H1 (cell line): ENCODE results near the gene NR4A1. TPM values are rescaled to one million over a fixed set of nuclear protein-coding genes. Genes with fewer than 3 reads are reported as not detected.
A peak's percentile ranks its signal among the peaks of the same experiment; 100 is the strongest.

Experiments
- CTCF ChIA-PET: fragments of 300-600 bp; sonication (Branson Sonifier 250); formaldehyde crosslinking; loops from one replicate; lab custom pipeline; 2021; ENCODE audit not compliant: partially characterized antibody; lab: Charles Lee
- POLR2A ChIA-PET: fragments of 300-600 bp; sonication (Branson Sonifier 250); formaldehyde crosslinking; loops from one replicate; lab custom pipeline; 2021; ENCODE audit warnings: inconsistent platforms; ENCODE audit not compliant: partially characterized antibody; lab: Charles Lee
- DNase-seq, 2 experiments: peaks; one replicate each; pipeline versions ENCODE4 v3.0.0 to v3.0.0-alpha.2; 2010 to 2022; ENCODE audit warnings: low spot score in 2 of 2, low read depth in 1 of 2, mixed read lengths in 1 of 2
- FAIRE-seq: peaks from 2 replicates; lab custom pipeline; 2011; peaks lifted over from hg19 to GRCh38; lab: Jason Lieb, UNC
- H2AFZ ChIP-seq: 2 replicates; pipeline ENCODE4 v1.8.1; 2012; ENCODE audit warnings: low read length, inconsistent platforms
- H2AK5ac ChIP-seq: 2 replicates; pipeline ENCODE4 v1.6.1; 2013; ENCODE audit warnings: low read depth, low read length
- H2BK120ac ChIP-seq: replicated peaks from 2 replicates; pipeline ENCODE3; 2013; ENCODE audit warnings: low read depth, low read length, inconsistent platforms
- H2BK12ac ChIP-seq: 2 replicates; pipeline ENCODE4 v1.6.1; 2013; ENCODE audit warnings: low read depth, low read length
- H2BK15ac ChIP-seq: 2 replicates; pipeline ENCODE4 v1.6.1; 2013; ENCODE audit warnings: low read length
- H2BK20ac ChIP-seq: 2 replicates; pipeline ENCODE4 v1.6.1; 2013; ENCODE audit warnings: low read length
- H2BK5ac ChIP-seq: 2 replicates; pipeline ENCODE4 v1.6.1; 2013; ENCODE audit warnings: low read depth, low read length
- H3K14ac ChIP-seq: 2 replicates; pipeline ENCODE4 v1.6.1; 2013; ENCODE audit warnings: inconsistent platforms; ENCODE audit not compliant: insufficient read length
- H3K18ac ChIP-seq: 2 replicates; pipeline ENCODE4 v1.6.1; 2013; ENCODE audit warnings: low read length; ENCODE audit errors: extremely low read depth
- H3K23ac ChIP-seq: 2 replicates; pipeline ENCODE4 v1.6.1; 2013; ENCODE audit warnings: inconsistent platforms; ENCODE audit not compliant: insufficient read length
- H3K23me2 ChIP-seq: 2 replicates; pipeline ENCODE4 v1.6.1; 2013; ENCODE audit warnings: low read depth, low read length
- H3K27ac ChIP-seq: 2 replicates; pipeline ENCODE4 v1.6.1; 2011; ENCODE audit warnings: low read depth, low read length, inconsistent platforms
- H3K27me3 ChIP-seq, 4 experiments: replicated peaks in 1 of 4; 1 replicate in 1 of 4; 2 replicates in 3 of 4; pipeline versions ENCODE4 v1.6.1 to v1.8.1; 2011 to 2013; ENCODE audit warnings: low read length in 3 of 4, mild to moderate bottlenecking in 3 of 4, inconsistent platforms in 2 of 4, mixed read lengths in 2 of 4, moderate library complexity in 1 of 4; ENCODE audit not compliant: control insufficient read depth in 3 of 4, insufficient read depth in 3 of 4; ENCODE audit errors: extremely low read depth in 1 of 4
- H3K36me3 ChIP-seq, 4 experiments: 2 replicates each; pipeline versions ENCODE4 v1.6.1 to v1.8.1; 2011 to 2013; ENCODE audit warnings: mild to moderate bottlenecking in 4 of 4, low read length in 3 of 4, moderate library complexity in 2 of 4, control low read depth in 1 of 4, inconsistent platforms in 1 of 4; ENCODE audit not compliant: insufficient read depth in 4 of 4, control insufficient read depth in 2 of 4
- H3K4ac ChIP-seq: replicated peaks from 2 replicates; pipeline ENCODE3; 2013; ENCODE audit warnings: low read length, low read depth, mixed read lengths, inconsistent platforms; ENCODE audit not compliant: insufficient read length
- H3K4me1 ChIP-seq, 4 experiments: replicated peaks in 1 of 4; 1 replicate in 1 of 4; 2 replicates in 3 of 4; pipeline versions ENCODE4 v1.6.1 to v1.8.1; 2011 to 2013; ENCODE audit warnings: low read length in 3 of 4, inconsistent platforms in 2 of 4, mixed read lengths in 1 of 4; ENCODE audit not compliant: insufficient read depth in 4 of 4, control insufficient read depth in 3 of 4
- H3K4me2 ChIP-seq, 2 experiments: 2 replicates each; pipeline versions ENCODE4 v1.6.1 to v1.8.1; 2011 to 2013; ENCODE audit warnings: low read depth in 2 of 2, low read length in 2 of 2, control low read depth in 1 of 2, inconsistent platforms in 1 of 2, mild to moderate bottlenecking in 1 of 2; ENCODE audit not compliant: insufficient read depth in 1 of 2
- H3K4me3 ChIP-seq, 4 experiments: fragments of 200-600, 300-600 bp in 1 of 4; sonication (generic), shearing (Covaris generic), sonication (Bioruptor Twin) in 1 of 4; 2 replicates each; pipeline versions ENCODE4 v1.5.1 to v1.8.1; 2011 to 2016; ENCODE audit warnings: low read length in 4 of 4, low read depth in 3 of 4, control low read depth in 2 of 4, inconsistent platforms in 2 of 4, mild to moderate bottlenecking in 2 of 4, mixed read lengths in 1 of 4, moderate library complexity in 1 of 4; ENCODE audit not compliant: insufficient read depth in 2 of 4; ENCODE audit errors: extremely low read depth in 1 of 4
- H3K56ac ChIP-seq: replicated peaks from 2 replicates; pipeline ENCODE3; 2013; ENCODE audit warnings: low read depth, mild to moderate bottlenecking, mixed read lengths, low read length, inconsistent platforms; ENCODE audit not compliant: insufficient read length
- H3K79me1 ChIP-seq: 2 replicates; pipeline ENCODE4 v1.6.1; 2013; ENCODE audit warnings: low read depth, low read length, control low read depth
- H3K79me2 ChIP-seq, 2 experiments: 2 replicates each; pipeline versions ENCODE4 v1.6.1 to v1.8.1; 2012 to 2013; ENCODE audit warnings: low read length in 2 of 2, mild to moderate bottlenecking in 2 of 2, inconsistent platforms in 1 of 2; ENCODE audit not compliant: insufficient read depth in 2 of 2, control insufficient read depth in 1 of 2
- H3K9ac ChIP-seq, 4 experiments: replicated peaks in 1 of 4; 1 replicate in 1 of 4; 2 replicates in 3 of 4; pipeline versions ENCODE4 v1.6.1 to v1.8.1; 2011 to 2013; ENCODE audit warnings: low read depth in 3 of 4, low read length in 3 of 4, control low read depth in 2 of 4, mild to moderate bottlenecking in 2 of 4, moderate library complexity in 2 of 4, inconsistent platforms in 1 of 4; ENCODE audit errors: extremely low read depth in 1 of 4
- H3K9me3 ChIP-seq, 2 experiments: 2 replicates each; pipeline versions ENCODE4 v1.6.1 to v1.8.1; 2012 to 2013; ENCODE audit warnings: mild to moderate bottlenecking in 2 of 2, moderate library complexity in 2 of 2, control low read depth in 1 of 2, inconsistent platforms in 1 of 2, low read depth in 1 of 2, low read length in 1 of 2, mixed read lengths in 1 of 2; ENCODE audit not compliant: insufficient read depth in 2 of 2
- H4K20me1 ChIP-seq, 2 experiments: replicated peaks in 1 of 2; 2 replicates each; pipeline versions ENCODE3 to v1.8.1; 2011 to 2013; ENCODE audit warnings: inconsistent platforms in 2 of 2, low read length in 2 of 2, mild to moderate bottlenecking in 1 of 2; ENCODE audit not compliant: insufficient read depth in 2 of 2, control insufficient read depth in 1 of 2
- H4K5ac ChIP-seq: 2 replicates; pipeline ENCODE4 v1.6.1; 2013; ENCODE audit warnings: low read length, low read depth, mixed read lengths, inconsistent platforms; ENCODE audit not compliant: insufficient read length
- H4K8ac ChIP-seq: 2 replicates; pipeline ENCODE4 v1.8.0; 2013; ENCODE audit warnings: mild to moderate bottlenecking, moderate library complexity, low read length, inconsistent platforms; ENCODE audit not compliant: insufficient read depth; ENCODE audit errors: extremely low read depth
- H4K91ac ChIP-seq: replicated peaks from 2 replicates; pipeline ENCODE3; 2013; ENCODE audit warnings: low read length, mixed read lengths, inconsistent platforms; ENCODE audit not compliant: insufficient read length
- CHD1 ChIP-seq: IDR thresholded peaks from 2 replicates; pipeline ENCODE4 v1.6.1; 2012; ENCODE audit warnings: low read depth, low read length, improper control_type of control experiment
- NRF1 ChIP-seq: IDR thresholded peaks from 2 replicates; pipeline ENCODE4 v1.6.1; 2011; ENCODE audit warnings: mild to moderate bottlenecking, low read depth, low read length, improper control_type of control experiment
- POU5F1 ChIP-seq: IDR thresholded peaks from 2 replicates; pipeline ENCODE4 v1.6.1; 2011; ENCODE audit warnings: low read depth, mild to moderate bottlenecking, low read length, moderate library complexity
- SRF ChIP-seq: IDR thresholded peaks from 2 replicates; pipeline ENCODE4 v1.6.1; 2011; ENCODE audit warnings: mild to moderate bottlenecking, low read depth, low read length, moderate library complexity
- TAF7 ChIP-seq: optimal IDR thresholded peaks from 2 replicates; pipeline ENCODE3; 2011; ENCODE audit warnings: low read depth, mild to moderate bottlenecking, inconsistent platforms, low read length, moderate library complexity, borderline replicate concordance
- TEAD4 ChIP-seq: IDR thresholded peaks from 2 replicates; pipeline ENCODE4 v1.6.1; 2012; ENCODE audit warnings: low read depth, low read length, inconsistent platforms, mixed read lengths
- WGBS, 2 experiments: shearing (Covaris generic) in 1 of 2; methylation state at CpG; one replicate each; pipeline versions ENCODE4 v1.1.6 to v1.1.7; 2013 to 2015; ENCODE audit warnings: low lambda C conversion rate in 2 of 2, mixed read lengths in 2 of 2, inconsistent platforms in 1 of 2, low coverage in 1 of 2, missing lambda C conversion rate in 1 of 2; ENCODE audit not compliant: insufficient replicate concordance in 2 of 2, insufficient coverage in 1 of 2, insufficient read length in 1 of 2; ENCODE audit errors: extremely low coverage in 1 of 2, missing lambda C conversion rate in 1 of 2; 5-methylcytosine and 5-hydroxymethylcytosine counted together
- polyA plus RNA-seq, 7 experiments: library from polyadenylated mRNA; depleted of rRNA in 3 of 7; stranded (reverse) in 5 of 7; unstranded in 2 of 7; fragments of >200 nt in 5 of 7; fragments of 200-250 nt in 2 of 7; gene quantifications; 1 replicate in 5 of 7; 2 replicates in 1 of 7; 4 replicates in 1 of 7; pipeline versions ENCODE4 v1.2.1 to v1.2.3, GENCODE V29; 2011 to 2013; ENCODE audit warnings: missing spikeins in 2 of 7, mixed read lengths in 2 of 7
- total RNA-seq: library from RNA; stranded (reverse); fragmentation: NEBNext Ultra II Directional; extraction: Animal tissue kit (Norgen Biotek cat#: 25700); gene quantifications from 2 replicates; pipeline ENCODE4 v1.2.1, GENCODE V29; 2021

The NR4A1 gene
- total and polyA plus RNA-seq, 2 of the 8 experiments (the other 6 are each of a cell fraction or from before 2014, with no cell fraction given) = 18.7 to 23.3 TPM

GRCh38 chr12:52009081-52009751, 42.0 kb upstream of the NR4A1 start:
- FAIRE-seq (no peak), DNase-seq (no peak)
- Histone ChIP-seq H2AFZ (no peak overlapping the region), H3K4me3 (no peak overlapping the region), H3K79me1 (no peaks in the 10 kb centered on the region), H3K4me2 (peak overlapping the region in 1 of 2 experiments; percentile 27; a peak in 1 of 4 replicates), H3K27ac (no peak overlapping the region), H3K23ac (no peak overlapping the region), H3K79me2 (no peaks in the 10 kb centered on the region), H3K56ac (no peak overlapping the region), H4K20me1 (peaks cover 0 to 3% of the 10 kb centered on the region in 2 experiments), H2BK15ac (peak overlapping the region; percentile 98), H3K14ac (no peak overlapping the region), H3K18ac (no peak overlapping the region; the same call in 1 of the 2 replicates), H4K5ac (no peak overlapping the region), H2BK120ac (no peak overlapping the region), H3K4me1 (peaks cover 5 to 40% (median 22%) of the 10 kb centered on the region in 4 experiments), H2BK20ac (peak overlapping the region; percentile 90; the same call in 1 of the 2 replicates), H3K4ac (no peak overlapping the region), H2AK5ac (peak overlapping the region; percentile 34; the same call in 1 of the 2 replicates), H3K9me3 (no peaks in the 10 kb centered on the region), H3K9ac (no peak overlapping the region), H2BK5ac (no peak overlapping the region), H3K23me2 (peaks cover 10% of the 10 kb centered on the region; the same call in 1 of the 2 replicates), H3K27me3 (peaks cover 19 to 66% (median 59%) of the 10 kb centered on the region in 4 experiments), H2BK12ac (peak overlapping the region; percentile 90; the same call in 1 of the 2 replicates), H4K8ac (no peak overlapping the region), H3K36me3 (no peaks in the 10 kb centered on the region; a peak in 1 of 8 replicates), H4K91ac (peak overlapping the region; percentile 29)
- ChIA-PET POLR2A (interaction anchor here (0.7 to 6.5 kb wide), 8 partner anchors 10 to 117 kb away, joined by 3 to 62 read pairs (median 5); partner anchors contain the start of gene NR4A1), CTCF (interaction anchor here (0.7 to 38.2 kb wide), 14 partner anchors 10 to 212 kb away, joined by 3 to 1249 read pairs (median 4); partner anchors contain the start of genes ATG101, NR4A1 and SMIM41)
- WGBS, 2 experiments = 82% methylated on average over 10 of the region's 10 CpGs; no CpG with 5 or more reads in 1 of the 2 experiments
- TF ChIP-seq NRF1 (no peak), CHD1 (no peak), POU5F1 (no peak), SRF (no peak), TEAD4 (no peak), TAF7 (no peak)
